Ectodermal cell (in vitro differentiated cells): ENCODE results near the gene EXD3. TPM values are rescaled to one million over a fixed set of nuclear protein-coding genes. Genes with fewer than 3 reads are reported as not detected.
"Not testable (repeated sequence)": the region's sequence is repeated elsewhere in the genome, so short reads cannot be mapped to it uniquely, and the experiment has no call there.

Experiments
- H3K27ac ChIP-seq: 2 replicates; pipeline ENCODE4 v1.7.0; 2013; ENCODE audit warnings: mild to moderate bottlenecking, low read depth, low read length; ENCODE audit not compliant: insufficient read depth, poor library complexity, severe bottlenecking
- H3K27me3 ChIP-seq: 2 replicates; pipeline ENCODE4 v1.7.0; 2013; ENCODE audit warnings: mild to moderate bottlenecking, low read length; ENCODE audit not compliant: insufficient read depth, control insufficient read depth, poor library complexity, severe bottlenecking
- H3K36me3 ChIP-seq: one replicate; pipeline ENCODE4 v1.7.0; 2013; ENCODE audit warnings: low read length; ENCODE audit not compliant: control insufficient read depth, insufficient read depth
- H3K4me1 ChIP-seq: one replicate; pipeline ENCODE4 v1.7.0; 2013; ENCODE audit warnings: low read length; ENCODE audit not compliant: control insufficient read depth, insufficient read depth
- H3K4me3 ChIP-seq: 2 replicates; pipeline ENCODE4 v1.7.0; 2013; ENCODE audit warnings: low read depth, low read length, control low read depth; ENCODE audit not compliant: insufficient read depth
- H3K9me3 ChIP-seq: 2 replicates; pipeline ENCODE4 v1.7.0; 2013; ENCODE audit warnings: mild to moderate bottlenecking, low read length, moderate library complexity; ENCODE audit not compliant: control insufficient read depth
- WGBS, 2 experiments: methylation state at CpG; one replicate each; pipeline ENCODE4 v1.1.7; 2013; ENCODE audit warnings: missing lambda C conversion rate in 2 of 2; 5-methylcytosine and 5-hydroxymethylcytosine counted together
- polyA plus RNA-seq, 4 experiments: library from polyadenylated mRNA; stranded (reverse); fragments of 50-300 nt; gene quantifications; one replicate each; pipeline ENCODE4 v1.2.3, GENCODE V29; 2013

EXD3 gene, protein sequence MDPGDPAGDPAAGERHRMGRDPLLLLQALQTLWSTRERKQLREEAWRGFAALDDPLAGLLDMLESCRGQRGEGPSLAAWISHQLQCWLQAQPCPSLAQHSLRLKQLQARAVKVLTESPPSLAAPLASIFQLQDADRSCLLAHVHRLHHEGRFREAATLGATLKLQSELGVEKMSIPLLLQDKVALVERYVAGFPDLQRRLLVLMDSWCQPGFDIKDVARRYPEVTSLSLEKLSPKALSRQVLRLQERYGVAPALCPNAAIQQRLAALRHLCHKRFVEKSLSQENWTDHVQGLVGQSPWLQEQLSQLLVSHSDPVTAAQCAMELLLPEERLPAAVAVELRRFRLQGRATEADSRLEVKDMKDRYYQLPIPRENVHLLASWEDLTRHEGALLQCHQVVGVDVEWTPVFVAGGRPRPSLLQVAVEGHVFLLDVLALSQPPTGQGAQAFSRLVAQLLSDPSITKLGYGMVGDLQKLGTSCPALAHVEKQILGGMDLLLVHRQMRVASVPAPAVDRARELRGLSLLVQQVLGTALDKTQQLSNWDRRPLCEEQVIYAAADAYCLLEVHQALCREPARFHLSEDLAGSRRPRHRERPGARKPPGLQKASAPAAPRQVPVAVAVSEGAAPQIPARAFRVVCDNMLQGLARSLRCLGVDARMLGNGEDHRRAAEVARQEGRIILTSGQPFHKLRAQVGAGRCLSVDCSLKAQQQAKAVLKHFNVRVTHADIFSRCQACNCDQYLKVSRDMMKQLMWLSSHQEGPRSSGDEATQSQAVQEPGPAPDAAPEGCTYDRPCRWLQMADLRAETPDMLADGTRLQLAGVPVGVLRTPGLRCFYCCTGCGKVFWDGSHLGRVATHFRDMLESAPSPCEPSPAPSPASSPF
- polyA plus RNA-seq (2013, experiment 1 of 4), result 20.7 TPM
- 23.2 TPM for polyA plus RNA-seq (2013, experiment 2 of 4)
- polyA plus RNA-seq (2013, experiment 3 of 4), result 21.1 TPM
- 26.7 TPM for polyA plus RNA-seq (2013, experiment 4 of 4)

DNA sequence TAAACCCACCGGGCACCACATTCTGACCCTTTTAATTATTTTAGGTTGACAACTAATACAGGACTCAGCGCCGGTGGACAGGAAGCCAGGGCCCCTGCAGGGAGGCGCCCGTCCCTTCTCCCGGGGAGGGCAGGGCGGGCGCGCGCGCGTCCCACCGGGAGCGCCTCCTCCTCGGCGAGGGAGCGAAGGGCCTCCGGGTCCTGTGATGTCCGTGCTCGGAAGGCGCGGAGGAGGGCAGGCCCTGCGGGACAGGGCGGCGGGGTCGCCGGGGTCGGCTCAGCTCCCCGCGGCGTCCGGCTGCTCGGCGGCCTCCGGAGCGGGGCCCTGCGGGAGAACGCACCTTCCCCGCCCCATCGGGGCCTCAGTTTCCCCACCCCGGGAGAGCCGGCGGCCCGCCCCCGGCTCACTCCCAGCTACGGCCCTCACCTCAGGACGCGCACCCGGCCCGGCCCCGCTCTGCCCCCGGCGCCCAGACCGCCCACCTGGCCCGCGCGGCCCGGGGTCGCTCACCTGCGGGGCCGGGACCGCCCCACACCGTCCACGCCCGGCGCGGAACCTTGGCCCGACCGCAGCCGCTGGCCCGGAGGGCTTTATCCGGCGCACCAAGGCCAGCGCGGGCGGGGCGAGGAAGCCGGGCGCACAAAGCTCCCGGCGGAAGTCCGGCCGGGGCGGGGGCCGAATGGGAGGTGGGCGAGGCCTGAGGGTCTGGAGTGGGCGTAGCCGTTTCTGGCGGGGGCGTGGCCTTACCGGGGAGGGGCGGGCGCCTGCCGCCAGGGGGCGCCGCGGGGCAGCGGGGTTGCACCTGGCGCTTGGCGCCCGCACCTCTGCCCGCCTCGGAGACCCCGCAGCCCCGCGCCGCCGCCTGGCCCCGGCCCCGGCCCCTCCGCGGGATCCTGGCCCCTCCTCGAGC is at the start of gene EXD3, which contains the start of gene NOXA1:
Gene EXD3, minus strand, starts transcription at position 559 of the 910 bp plus-strand sequence. CDS start 27,805 bp downstream, outside the sequence.
Gene NOXA1, plus strand, starts transcription at position 790 of the 910 bp plus-strand sequence. CDS start 137 bp downstream, outside the sequence.
- H3K9me3 ChIP-seq, result no peaks in the 10 kb centered on the region
- 1% methylated on average over 113 of the region's 113 CpGs for WGBS, 2 experiments
- no peaks in the 10 kb centered on the region for H3K4me1 ChIP-seq
- H3K27me3 ChIP-seq, result peaks cover 27% of the 10 kb centered on the region
- H3K4me3 ChIP-seq, result peak within 1 kb of the TSS; percentile 65
- no peaks in the 10 kb centered on the region for H3K36me3 ChIP-seq
- H3K27ac ChIP-seq, result no peak within 1 kb of the TSS

DNA sequence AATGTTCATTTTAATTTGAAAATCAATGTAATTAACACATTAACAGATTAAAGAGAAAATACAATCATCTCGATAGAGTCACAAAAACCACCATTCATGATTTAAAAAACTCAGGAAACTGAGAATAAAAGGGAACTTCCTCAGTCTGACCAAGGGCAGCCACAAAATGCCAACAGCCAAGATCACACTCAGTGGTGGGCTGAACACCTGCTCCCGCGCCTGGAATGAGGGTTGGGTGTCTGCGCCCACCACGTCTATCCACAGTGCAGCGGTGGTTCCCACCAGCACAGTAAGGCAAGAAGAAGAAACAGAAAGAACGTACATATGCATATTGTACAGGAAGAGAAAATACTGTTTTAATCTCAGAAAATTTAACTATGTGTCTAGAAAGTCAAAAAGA is 47.8 kb upstream of the EXD3 start:
- H3K4me1 ChIP-seq, result no peaks in the 10 kb centered on the region
- H3K4me3 ChIP-seq, result no peak overlapping the region
- 95% methylated on average over 6 to 7 of the region's 7 CpGs for WGBS, 2 experiments

DNA sequence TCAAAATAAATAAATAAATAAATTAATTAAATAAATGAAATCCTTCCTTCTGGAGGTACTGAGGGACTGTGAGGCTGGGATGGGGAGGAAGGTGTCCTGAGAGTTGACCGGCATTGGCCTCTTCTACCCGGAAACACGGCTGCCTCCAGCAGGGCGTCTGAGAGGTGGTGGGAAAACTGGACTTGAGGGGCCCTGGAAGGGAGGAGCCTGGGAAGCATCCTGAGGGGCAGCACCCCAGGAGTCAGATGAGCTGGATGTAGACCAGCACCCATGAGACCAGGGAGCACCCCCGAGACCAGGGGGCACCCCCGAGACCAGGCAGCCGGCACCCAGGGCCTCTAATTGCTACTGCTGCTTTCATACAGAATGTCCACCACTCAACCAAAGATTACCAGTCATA is 44.9 kb upstream of the EXD3 start:
- Histone ChIP-seq H3K4me3 (no peak overlapping the region), H3K36me3 (no peaks in the 10 kb centered on the region), H3K4me1 (no peaks in the 10 kb centered on the region), H3K27me3 (peaks cover 2% of the 10 kb centered on the region), H3K9me3 (no peaks in the 10 kb centered on the region), H3K27ac (no peak overlapping the region)
- 93 to 95% methylated on average over 7 of the region's 7 CpGs for WGBS, 2 experiments

More for the DNA sequence above, 47.8 kb upstream of the EXD3 start:
- H3K27ac ChIP-seq, result no peak overlapping the region
- H3K27me3 ChIP-seq, result no peaks in the 10 kb centered on the region
- no peaks in the 10 kb centered on the region for H3K36me3 ChIP-seq
- H3K9me3 ChIP-seq, result no peaks in the 10 kb centered on the region

DNA sequence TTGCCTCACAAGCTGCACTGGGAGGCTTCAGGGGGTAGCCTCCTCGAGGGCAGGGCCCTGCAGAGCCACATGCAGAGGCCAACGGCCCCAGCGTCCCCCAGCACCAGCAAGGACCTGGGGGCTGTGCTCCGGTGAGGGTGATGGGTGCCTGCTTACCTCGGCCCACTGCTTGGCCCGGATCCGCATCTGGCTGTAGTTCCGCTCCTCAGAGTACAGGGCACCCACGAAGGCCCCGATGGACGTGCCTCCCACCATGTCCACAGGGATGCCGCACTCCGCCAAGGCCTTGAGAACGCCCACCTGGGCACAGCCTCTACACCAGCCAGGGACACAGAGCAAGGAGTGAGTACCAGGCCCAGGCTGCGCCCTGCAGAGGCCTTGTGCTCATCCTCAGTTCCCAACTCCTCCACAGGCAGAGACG is 44.2 kb upstream of the EXD3 start:
- 92% methylated on average over 16 of the region's 16 CpGs for WGBS, 2 experiments
- H3K9me3 ChIP-seq, result no peaks in the 10 kb centered on the region
- H3K36me3 ChIP-seq, result no peaks in the 10 kb centered on the region
- peaks cover 9% of the 10 kb centered on the region for H3K27me3 ChIP-seq
- H3K4me1 ChIP-seq, result no peaks in the 10 kb centered on the region
- no peak overlapping the region for H3K27ac ChIP-seq
- no peak overlapping the region for H3K4me3 ChIP-seq

DNA sequence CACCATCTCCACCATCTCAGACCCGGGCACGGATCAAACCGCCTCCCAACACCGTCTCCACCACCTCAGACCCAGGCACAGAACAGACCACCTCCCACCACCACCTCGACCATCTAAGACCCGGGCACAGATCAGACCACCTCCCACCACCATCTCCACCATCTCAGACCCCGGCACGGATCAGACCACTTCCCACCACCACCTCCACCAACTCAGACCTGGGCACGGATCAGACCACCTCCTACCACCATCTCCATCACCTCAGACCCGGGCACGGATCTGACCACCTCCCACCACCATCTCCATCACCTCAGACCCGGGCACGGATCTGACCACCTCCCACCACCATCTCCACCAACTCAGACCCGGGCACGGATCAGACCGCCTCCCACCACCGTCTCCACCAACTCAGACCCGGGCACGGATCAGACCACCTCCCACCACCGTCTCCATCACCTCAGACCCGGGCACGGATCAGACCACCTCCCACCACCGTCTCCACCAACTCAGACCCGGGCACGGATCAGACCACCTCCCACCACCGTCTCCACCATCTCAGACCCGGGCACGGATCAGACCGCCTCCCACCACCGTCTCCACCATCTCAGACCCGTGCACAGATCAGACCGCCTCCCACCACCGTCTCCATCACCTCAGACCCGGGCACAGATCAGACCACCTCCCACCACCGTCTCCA is 43.6 kb upstream of the EXD3 start:
- H3K4me1 ChIP-seq, H3K9me3 ChIP-seq, H3K36me3 ChIP-seq, H3K27ac ChIP-seq, H3K4me3 ChIP-seq: not testable (repeated sequence)
- WGBS, 2 experiments, result 93% methylated on average over 35 of the region's 35 CpGs
- peaks cover 16% of the 10 kb centered on the region for H3K27me3 ChIP-seq

DNA sequence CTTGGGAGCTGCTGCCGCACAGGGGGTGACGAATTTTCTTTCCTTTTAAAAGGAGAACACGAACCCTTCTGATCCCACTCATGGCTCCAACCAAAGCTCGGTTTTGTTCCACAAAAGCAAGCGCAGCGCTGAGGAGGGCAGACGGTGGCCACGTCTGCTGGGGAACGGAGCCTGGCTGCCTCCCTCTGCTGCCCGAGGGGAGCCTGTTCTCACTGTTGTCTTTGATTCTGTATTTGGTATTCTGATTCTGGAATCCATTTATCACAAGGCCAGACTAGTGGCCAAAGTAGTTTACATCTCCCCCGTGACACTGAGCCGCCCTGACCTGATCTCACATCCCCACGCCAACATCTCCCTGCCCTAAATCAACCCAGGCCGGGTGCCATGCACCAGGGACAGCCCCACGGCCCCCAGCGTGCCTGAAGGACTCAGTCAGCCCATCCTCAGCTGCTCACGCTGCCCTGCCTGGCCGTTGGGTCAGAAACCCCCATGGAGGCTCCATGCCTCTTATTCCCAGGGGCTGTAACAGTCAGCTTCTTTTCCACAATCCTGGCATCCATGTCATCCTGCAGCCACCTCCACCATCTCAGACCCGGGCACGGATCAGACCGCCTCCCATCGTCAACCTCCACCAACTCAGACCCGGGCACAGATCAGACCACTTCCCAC is 42.9 kb upstream of the EXD3 start:
- Histone ChIP-seq H3K4me3 (no peak overlapping the region), H3K4me1 (no peaks in the 10 kb centered on the region), H3K9me3 (no peaks in the 10 kb centered on the region), H3K27ac (no peak overlapping the region), H3K36me3 (no peaks in the 10 kb centered on the region), H3K27me3 (peaks cover 21% of the 10 kb centered on the region)
- 90 to 92% methylated on average over 23 of the region's 23 CpGs for WGBS, 2 experiments

DNA sequence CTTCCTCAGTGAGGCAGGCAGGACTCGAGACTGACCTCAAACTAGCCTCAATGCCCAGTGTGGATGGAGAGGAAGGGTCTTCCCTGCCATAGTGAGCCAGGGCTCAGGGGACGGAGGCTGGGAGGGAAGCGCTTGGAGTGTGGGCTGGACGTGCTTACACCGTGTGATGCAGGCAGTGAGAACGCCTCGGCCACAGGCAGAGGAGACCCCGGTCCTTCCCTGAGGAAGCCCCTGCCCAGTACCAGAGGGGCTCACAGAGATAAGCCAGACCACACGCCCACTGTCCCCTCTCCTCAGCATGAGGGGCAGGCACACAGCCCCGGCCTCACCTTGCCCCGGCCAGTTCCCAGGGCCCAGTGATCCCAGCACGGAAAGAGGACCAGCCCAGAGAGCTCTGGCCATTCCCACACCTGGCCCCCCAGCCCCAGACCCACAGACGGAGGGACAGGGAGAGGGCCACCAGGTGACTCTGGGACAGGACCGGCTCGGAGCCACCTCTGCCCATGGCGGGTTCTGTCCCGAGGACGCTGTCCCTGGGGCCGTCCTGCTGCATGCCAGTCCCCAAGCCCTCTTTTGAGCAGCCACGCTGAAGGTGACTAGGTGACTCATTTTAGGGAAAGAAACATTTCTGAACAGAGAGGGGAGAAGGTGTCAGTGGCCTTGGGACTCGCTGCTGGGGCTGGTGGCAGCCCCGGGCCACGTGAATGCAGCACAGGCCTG is 42.2 kb upstream of the EXD3 start:
- WGBS, 2 experiments, result 91 to 92% methylated on average over 23 of the region's 23 CpGs
- no peaks in the 10 kb centered on the region for H3K4me1 ChIP-seq

DNA sequence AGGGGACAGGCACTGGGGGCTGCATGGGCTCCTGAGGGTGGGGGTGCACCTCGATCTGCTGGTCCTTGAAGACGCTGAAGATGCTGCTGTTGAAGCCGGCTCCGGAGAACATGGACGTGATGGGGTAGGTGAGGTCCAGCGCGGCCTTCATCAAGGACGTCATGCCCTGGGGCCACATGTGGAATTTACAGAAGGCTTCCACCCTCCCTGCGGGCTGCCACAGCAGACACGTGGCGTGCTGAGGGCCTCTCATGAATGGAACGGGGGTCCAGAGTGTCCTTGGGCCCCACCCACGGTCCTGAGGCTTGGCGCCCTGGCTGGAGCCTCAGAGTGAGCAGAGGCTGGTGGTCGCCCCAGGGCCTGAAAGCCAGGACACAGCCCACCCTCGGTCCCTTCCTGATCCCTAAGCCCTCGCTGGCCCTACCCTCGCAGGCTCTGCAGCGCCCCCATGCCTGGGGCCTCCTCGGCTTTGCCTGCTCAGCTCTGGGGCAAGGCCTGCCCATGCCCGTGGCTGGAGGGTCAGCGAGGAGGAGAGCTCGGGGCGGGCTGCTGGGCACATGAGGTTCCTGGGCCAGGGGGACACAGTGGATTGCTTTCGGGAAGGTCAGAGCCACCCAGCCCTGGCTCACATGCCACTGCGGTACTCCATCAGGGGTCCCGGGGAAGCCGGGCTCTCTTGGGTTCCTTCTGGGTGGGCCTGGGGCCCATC is 41.5 kb upstream of the EXD3 start:
- Histone ChIP-seq H3K36me3 (no peaks in the 10 kb centered on the region), H3K4me1 (no peaks in the 10 kb centered on the region), H3K27ac (no peak overlapping the region), H3K9me3 (no peaks in the 10 kb centered on the region), H3K4me3 (no peak overlapping the region), H3K27me3 (peaks cover 34% of the 10 kb centered on the region)
- 94 to 95% methylated on average over 28 of the region's 28 CpGs for WGBS, 2 experiments

More for the DNA sequence above, 42.2 kb upstream of the EXD3 start:
- Histone ChIP-seq H3K27me3 (peaks cover 28% of the 10 kb centered on the region), H3K9me3 (no peaks in the 10 kb centered on the region), H3K27ac (no peak overlapping the region), H3K4me3 (no peak overlapping the region), H3K36me3 (no peaks in the 10 kb centered on the region)
